Lower lobe of right lung (tissue), 2 donors: ENCODE data around the gene NSDHL. TPM values are rescaled to one million over a fixed set of nuclear protein-coding genes. Genes with fewer than 3 reads are reported as not detected.

Experiments
- ATAC-seq, 2 donors: fragments of 200-7000 bp; cut with Tn5 transposase; one replicate each; pipeline ENCODE4 v1.9.1; 2020 to 2022; ENCODE audit warnings: mild to moderate bottlenecking in 2 of 2, moderate library complexity in 2 of 2
- DNase-seq: peaks from one replicate; pipeline ENCODE4 v3.0.0-alpha.2; 2020
- H3K27ac ChIP-seq: fragments of 200-600 bp; one replicate; pipeline ENCODE4 v1.8.0; 2022
- H3K27me3 ChIP-seq: fragments of 200-600 bp; one replicate; pipeline ENCODE4 v1.8.0; 2022; ENCODE audit warnings: low read depth
- H3K36me3 ChIP-seq: fragments of 200-600 bp; one replicate; pipeline ENCODE4 v1.8.0; 2022; ENCODE audit warnings: mild to moderate bottlenecking
- H3K4me1 ChIP-seq: fragments of 200-600 bp; one replicate; pipeline ENCODE4 v1.8.0; 2022
- H3K4me3 ChIP-seq: fragments of 200-600 bp; one replicate; pipeline ENCODE4 v1.8.0; 2022; ENCODE audit warnings: mild to moderate bottlenecking
- H3K9me3 ChIP-seq: fragments of 200-600 bp; one replicate; pipeline ENCODE4 v1.8.0; 2022
- intact Hi-C: fragments of 100-400 bp; cut with DNase I; formaldehyde crosslinking; loops from one replicate; pipeline ENCODE4 v1.11.0; 2022
- total RNA-seq: library from RNA; stranded (reverse); fragmentation: NEBNext Ultra II Directional; extraction: Animal tissue kit (Norgen Biotek cat#: 25700); gene quantifications from one replicate; pipeline ENCODE4 v1.2.1, GENCODE V29; 2021
- TF ChIP-seq, protein P1 (sequence below): fragments of 200-600 bp; IDR thresholded peaks from one replicate; pipeline ENCODE4 v1.8.0; 2022; ENCODE audit warnings: antibody characterized with exemption, mild to moderate bottlenecking
- donor health status: DM: no; HTN: yes; CAD: no; lungs with severe emphysema.

The NSDHL gene
- total RNA-seq, 1 donor from 2014 or later, result 18.1 TPM

DNA sequence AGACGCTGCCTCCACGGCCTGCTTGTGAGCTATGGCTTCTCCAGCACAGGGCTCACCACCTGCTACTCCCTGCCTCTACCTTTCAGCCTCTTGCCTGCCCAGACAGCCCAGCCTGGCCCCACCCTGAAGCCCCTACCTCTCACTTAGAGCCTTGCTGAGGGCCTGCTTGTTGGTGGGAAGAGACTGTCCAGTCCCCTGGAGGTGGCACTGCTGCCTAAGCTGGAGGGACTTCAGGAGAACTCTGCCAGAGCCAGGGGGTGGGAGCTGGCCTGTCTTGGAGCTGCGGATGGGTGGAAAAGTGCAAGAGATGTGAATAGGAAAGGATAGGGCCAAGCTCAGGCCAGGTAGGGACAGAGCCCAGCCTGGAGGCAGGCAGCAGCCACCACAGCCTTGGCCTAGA lies 64.3 kb downstream of the NSDHL start:
- Histone ChIP-seq H3K27ac (no peak overlapping the region), H3K27me3 (no peaks in the 10 kb centered on the region), H3K9me3 (no peaks in the 10 kb centered on the region), H3K4me1 (no peaks in the 10 kb centered on the region), H3K4me3 (no peak overlapping the region), H3K36me3 (no peaks in the 10 kb centered on the region)
- TF ChIP-seq, protein P1, sequence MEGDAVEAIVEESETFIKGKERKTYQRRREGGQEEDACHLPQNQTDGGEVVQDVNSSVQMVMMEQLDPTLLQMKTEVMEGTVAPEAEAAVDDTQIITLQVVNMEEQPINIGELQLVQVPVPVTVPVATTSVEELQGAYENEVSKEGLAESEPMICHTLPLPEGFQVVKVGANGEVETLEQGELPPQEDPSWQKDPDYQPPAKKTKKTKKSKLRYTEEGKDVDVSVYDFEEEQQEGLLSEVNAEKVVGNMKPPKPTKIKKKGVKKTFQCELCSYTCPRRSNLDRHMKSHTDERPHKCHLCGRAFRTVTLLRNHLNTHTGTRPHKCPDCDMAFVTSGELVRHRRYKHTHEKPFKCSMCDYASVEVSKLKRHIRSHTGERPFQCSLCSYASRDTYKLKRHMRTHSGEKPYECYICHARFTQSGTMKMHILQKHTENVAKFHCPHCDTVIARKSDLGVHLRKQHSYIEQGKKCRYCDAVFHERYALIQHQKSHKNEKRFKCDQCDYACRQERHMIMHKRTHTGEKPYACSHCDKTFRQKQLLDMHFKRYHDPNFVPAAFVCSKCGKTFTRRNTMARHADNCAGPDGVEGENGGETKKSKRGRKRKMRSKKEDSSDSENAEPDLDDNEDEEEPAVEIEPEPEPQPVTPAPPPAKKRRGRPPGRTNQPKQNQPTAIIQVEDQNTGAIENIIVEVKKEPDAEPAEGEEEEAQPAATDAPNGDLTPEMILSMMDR, result no peak
- intact Hi-C loops, result no loop called here
- ATAC-seq (no peak), DNase-seq (no peak)

DNA sequence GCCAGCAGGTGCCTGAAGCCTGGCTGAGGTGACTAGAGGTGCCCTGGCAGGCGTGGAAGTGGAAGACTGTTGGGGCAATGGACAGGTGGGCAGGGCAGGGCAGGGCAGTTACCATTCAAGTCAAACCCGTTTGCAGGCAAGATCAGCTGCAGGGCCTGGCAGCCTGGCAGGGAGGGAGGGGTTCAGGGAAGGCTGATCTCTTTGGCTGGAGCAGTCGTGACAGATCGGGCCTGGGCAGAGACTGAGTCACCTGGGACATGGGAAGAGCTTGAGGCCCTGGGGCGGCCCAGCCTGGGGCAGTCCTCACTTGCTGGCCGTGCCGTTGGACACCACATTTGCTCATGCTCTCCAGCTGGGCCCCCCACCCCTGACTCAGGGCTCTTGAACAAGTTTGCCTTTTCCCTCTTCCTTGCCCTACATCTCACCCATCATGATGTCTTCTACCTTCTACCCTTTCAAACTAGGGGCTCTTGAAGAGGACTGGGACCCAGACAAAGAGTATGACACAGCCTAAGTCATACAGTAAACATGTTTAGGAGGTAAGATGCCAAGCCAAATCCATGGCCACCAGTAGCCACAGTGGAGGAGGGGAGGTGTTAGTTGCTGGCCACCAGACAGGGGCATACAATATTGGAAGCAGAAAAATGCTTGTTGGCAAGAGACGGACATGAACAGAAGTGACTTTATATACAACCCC lies 65.0 kb downstream of the NSDHL start:
- H3K27ac ChIP-seq, result no peak overlapping the region
- H3K27me3 ChIP-seq, result no peaks in the 10 kb centered on the region

DNA sequence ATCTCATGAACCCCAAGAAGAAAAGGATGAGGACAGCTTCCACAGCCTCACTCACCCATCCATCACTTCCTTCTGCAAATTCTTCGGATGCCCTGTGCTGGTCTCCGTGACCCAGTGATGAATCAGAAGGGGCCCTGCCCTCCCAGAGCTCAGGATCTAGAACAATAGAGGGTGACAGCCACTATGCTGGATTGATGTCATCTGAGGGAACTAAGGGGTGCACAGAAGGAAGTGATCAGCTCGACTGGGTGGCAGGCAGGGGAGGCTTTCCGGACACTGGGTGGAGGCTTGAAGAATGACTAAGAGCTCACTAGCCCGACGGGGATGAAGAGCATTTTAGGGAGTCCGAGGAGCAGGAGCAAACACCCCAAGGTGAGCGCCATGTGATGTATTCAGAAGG lies 65.6 kb downstream of the NSDHL start:
- TF ChIP-seq, protein P1, result no peak
- no peak overlapping the region for H3K27ac ChIP-seq
- H3K4me3 ChIP-seq, result no peak overlapping the region
- DNase-seq, result no peak
- no peaks in the 10 kb centered on the region for H3K4me1 ChIP-seq
- no peak for ATAC-seq
- H3K9me3 ChIP-seq, result no peaks in the 10 kb centered on the region
- no peaks in the 10 kb centered on the region for H3K27me3 ChIP-seq
- intact Hi-C loops, result no loop called here
- H3K36me3 ChIP-seq, result no peaks in the 10 kb centered on the region

More for the DNA sequence above, 65.0 kb downstream of the NSDHL start:
- intact Hi-C loops, result no loop called here
- Histone ChIP-seq H3K9me3 (no peaks in the 10 kb centered on the region), H3K36me3 (no peaks in the 10 kb centered on the region), H3K4me3 (no peak overlapping the region), H3K4me1 (no peaks in the 10 kb centered on the region)
- TF ChIP-seq, protein P1, result no peak
- DNase-seq (no peak), ATAC-seq (peak in 1 of 2 donors; percentile 42)

DNA sequence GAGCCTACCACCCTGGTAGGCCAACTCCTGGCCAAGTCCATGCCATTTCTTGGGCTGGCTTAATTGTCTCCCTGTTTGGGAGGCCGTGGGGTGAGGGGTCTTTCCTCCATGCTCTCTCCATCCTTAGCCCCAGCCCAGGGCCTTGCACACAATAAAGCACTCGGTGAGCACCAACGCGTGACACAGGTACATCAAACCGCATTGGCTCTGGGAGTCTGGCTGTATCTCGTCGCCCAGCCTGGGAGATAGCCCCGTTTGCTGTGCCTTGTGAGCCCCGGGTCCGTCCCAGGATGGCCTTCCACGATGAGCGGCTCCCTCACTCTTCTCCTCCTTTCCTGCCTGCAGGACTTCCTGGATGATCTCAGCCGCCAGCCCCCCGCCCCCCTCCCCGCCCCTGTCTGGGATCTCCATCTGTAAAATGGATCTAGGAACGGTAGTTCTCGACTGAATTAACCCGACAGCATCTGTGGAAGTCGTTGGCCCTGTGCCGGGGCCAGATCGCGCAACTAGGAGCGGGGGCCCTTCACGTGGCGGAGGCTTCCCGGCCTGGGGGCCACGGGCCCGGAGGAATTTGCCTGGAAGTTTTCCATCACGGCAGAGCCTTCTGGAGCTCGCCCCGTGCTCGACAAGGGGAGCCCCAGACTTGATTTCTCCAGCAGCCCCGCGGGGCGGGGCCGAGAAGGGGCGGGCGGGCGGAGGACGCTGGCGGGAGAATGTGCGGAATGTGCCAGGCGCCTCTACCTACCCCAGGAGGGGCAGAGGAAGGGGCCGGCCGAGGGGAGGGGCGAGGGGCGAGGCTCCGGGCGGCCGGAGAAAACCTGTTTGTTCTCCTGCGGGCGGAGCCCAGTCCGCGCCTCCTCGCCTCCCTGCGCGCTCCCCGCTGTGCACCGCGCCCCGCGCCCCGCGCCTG lies 66.6 kb downstream of the NSDHL start, which contains the start of gene ZNF185:
Gene ZNF185 (plus strand): TSS at position 846 of the 910 bp plus-strand sequence. CDS start 16,423 bp downstream, outside the sequence.
- peak; percentile 79 for DNase-seq
- H3K27me3 ChIP-seq, result no peaks in the 10 kb centered on the region
- no peaks in the 10 kb centered on the region for H3K36me3 ChIP-seq
- H3K27ac ChIP-seq, result no peak within 1 kb of the TSS
- intact Hi-C loops, result no loop called here
- no peaks in the 10 kb centered on the region for H3K4me1 ChIP-seq
- ATAC-seq, result peak; percentile 85 to 92
- peak within 1 kb of the TSS; percentile 44 for H3K4me3 ChIP-seq
- TF ChIP-seq, protein P1, result no peak
- no peaks in the 10 kb centered on the region for H3K9me3 ChIP-seq

DNA sequence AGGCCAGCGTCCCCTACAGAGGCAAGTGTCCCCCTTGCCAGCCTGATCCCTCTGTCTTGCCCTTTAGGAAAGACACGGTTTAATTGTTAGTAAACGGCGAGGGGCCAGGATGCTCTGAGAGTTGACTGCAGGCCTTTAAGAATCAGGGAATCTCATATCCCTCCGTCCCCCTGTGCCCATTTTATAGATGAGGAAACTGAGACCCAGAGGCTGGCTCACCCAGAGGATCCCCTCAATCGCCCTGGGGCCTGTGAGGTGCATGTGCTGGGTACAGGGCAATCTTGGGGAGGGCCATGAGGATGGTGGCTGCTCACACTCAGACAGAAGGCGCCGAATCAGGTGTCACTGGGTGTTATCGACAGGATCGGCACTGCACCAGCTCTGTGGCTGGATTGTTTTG lies 67.6 kb downstream of the NSDHL start:
- no peak overlapping the region for H3K27ac ChIP-seq
- DNase-seq, result no peak
- no peaks in the 10 kb centered on the region for H3K36me3 ChIP-seq
- TF ChIP-seq, protein P1, result no peak
- no peak for ATAC-seq
- intact Hi-C loops, result no loop called here
- H3K4me3 ChIP-seq, result peak overlapping the region; percentile 44
- H3K4me1 ChIP-seq, result no peaks in the 10 kb centered on the region
- H3K9me3 ChIP-seq, result no peaks in the 10 kb centered on the region
- no peaks in the 10 kb centered on the region for H3K27me3 ChIP-seq
